H9 (cell line): ENCODE results near the gene FCRL2. TPM values are rescaled to one million over a fixed set of nuclear protein-coding genes. Genes with fewer than 3 reads are reported as not detected.

ENCODE experiments used
- DNase-seq: peaks from one replicate; pipeline ENCODE4 v3.0.0-alpha.2; 2017
- H2AFZ ChIP-seq: one replicate; pipeline ENCODE4 v1.6.1; 2013; ENCODE audit warnings: mild to moderate bottlenecking, low read length, control low read depth, moderate library complexity
- H2AK5ac ChIP-seq: 2 replicates; pipeline ENCODE4 v1.6.1; 2013; ENCODE audit warnings: low read length, control low read depth, mixed read lengths; ENCODE audit not compliant: insufficient read length
- H2BK120ac ChIP-seq: one replicate; pipeline ENCODE4 v1.6.1; 2013; ENCODE audit warnings: low read depth, mild to moderate bottlenecking, low read length, control low read depth, inconsistent platforms; ENCODE audit not compliant: poor library complexity, severe bottlenecking
- H2BK12ac ChIP-seq: 2 replicates; pipeline ENCODE4 v1.6.1; 2013; ENCODE audit warnings: low read length, control low read depth, mixed read lengths, low read depth; ENCODE audit not compliant: insufficient read length
- H2BK15ac ChIP-seq: 2 replicates; pipeline ENCODE4 v1.6.1; 2013; ENCODE audit warnings: low read depth, low read length, control low read depth
- H2BK20ac ChIP-seq: one replicate; pipeline ENCODE4 v1.6.1; 2013; ENCODE audit warnings: low read depth, mild to moderate bottlenecking, low read length, control low read depth, inconsistent platforms; ENCODE audit not compliant: poor library complexity, severe bottlenecking
- H2BK5ac ChIP-seq: 2 replicates; pipeline ENCODE4 v1.6.1; 2013; ENCODE audit warnings: low read length, control low read depth, mixed read lengths; ENCODE audit not compliant: insufficient read length
- H3K14ac ChIP-seq: 2 replicates; pipeline ENCODE4 v1.6.1; 2013; ENCODE audit warnings: low read length, control low read depth; ENCODE audit not compliant: insufficient read depth
- H3K18ac ChIP-seq: 2 replicates; pipeline ENCODE4 v1.6.1; 2013; ENCODE audit warnings: low read depth, mild to moderate bottlenecking, mixed read lengths, low read length, control low read depth; ENCODE audit not compliant: insufficient read length
- H3K23ac ChIP-seq: 2 replicates; pipeline ENCODE4 v1.6.1; 2013; ENCODE audit warnings: low read length, control low read depth, mixed read lengths, low read depth; ENCODE audit not compliant: insufficient read length
- H3K23me2 ChIP-seq: 2 replicates; pipeline ENCODE4 v1.6.1; 2013; ENCODE audit warnings: low read depth, mild to moderate bottlenecking, mixed read lengths, low read length, control low read depth; ENCODE audit not compliant: insufficient read length, poor library complexity, severe bottlenecking
- H3K27ac ChIP-seq: 2 replicates; pipeline ENCODE4 v1.5.1; 2013; ENCODE audit warnings: low read length, control low read depth, mixed read lengths, low read depth; ENCODE audit not compliant: insufficient read length
- H3K27me3 ChIP-seq: 2 replicates; pipeline ENCODE4 v1.6.1; 2013; ENCODE audit warnings: low read length, control low read depth, inconsistent platforms; ENCODE audit not compliant: insufficient read depth
- H3K4ac ChIP-seq: 2 replicates; pipeline ENCODE4 v1.6.1; 2013; ENCODE audit warnings: low read depth, mild to moderate bottlenecking, control low read depth, inconsistent platforms, low read length, moderate library complexity
- H3K4me1 ChIP-seq: 2 replicates; pipeline ENCODE4 v1.6.1; 2013; ENCODE audit warnings: low read length, control low read depth, inconsistent platforms; ENCODE audit not compliant: insufficient read depth
- H3K4me2 ChIP-seq: 2 replicates; pipeline ENCODE4 v1.6.1; 2013; ENCODE audit warnings: low read length, control low read depth, mixed read lengths; ENCODE audit not compliant: insufficient read length, insufficient read depth
- H3K56ac ChIP-seq: 2 replicates; pipeline ENCODE4 v1.6.1; 2013; ENCODE audit warnings: low read depth, mild to moderate bottlenecking, mixed read lengths, low read length, control low read depth; ENCODE audit not compliant: insufficient read length
- H3K79me1 ChIP-seq: 2 replicates; pipeline ENCODE4 v1.6.1; 2013; ENCODE audit warnings: low read depth, mild to moderate bottlenecking, moderate library complexity, low read length, control low read depth, inconsistent platforms; ENCODE audit not compliant: insufficient read depth, poor library complexity, severe bottlenecking
- H3K79me2 ChIP-seq: 2 replicates; pipeline ENCODE4 v1.6.1; 2013; ENCODE audit warnings: low read length, control low read depth, inconsistent platforms; ENCODE audit not compliant: insufficient read depth
- H3K9ac ChIP-seq: 2 replicates; pipeline ENCODE4 v1.6.1; 2013; ENCODE audit warnings: low read length, control low read depth, mixed read lengths; ENCODE audit not compliant: insufficient read length; ENCODE audit errors: extremely low read depth
- H3K9me3 ChIP-seq: one replicate; pipeline ENCODE4 v1.6.1; 2013; ENCODE audit warnings: low read depth, low read length, inconsistent platforms; ENCODE audit not compliant: control insufficient read depth
- H3T11ph ChIP-seq: one replicate; pipeline ENCODE4 v1.6.1; 2013; ENCODE audit warnings: mild to moderate bottlenecking, low read length, control low read depth, inconsistent platforms
- H4K20me1 ChIP-seq: one replicate; pipeline ENCODE4 v1.6.1; 2013; ENCODE audit not compliant: control insufficient read depth, insufficient read length, insufficient read depth
- H4K5ac ChIP-seq: 2 replicates; pipeline ENCODE4 v1.6.1; 2013; ENCODE audit warnings: low read depth, mild to moderate bottlenecking, mixed read lengths, low read length, control low read depth; ENCODE audit not compliant: insufficient read length
- H4K8ac ChIP-seq: replicated peaks from 2 replicates; pipeline ENCODE4 v1.6.1; 2013; ENCODE audit warnings: low read length, control low read depth, mixed read lengths, low read depth; ENCODE audit not compliant: insufficient read length
- H4K91ac ChIP-seq: 2 replicates; pipeline ENCODE4 v1.6.1; 2013; ENCODE audit warnings: low read depth, mild to moderate bottlenecking, moderate library complexity, mixed read lengths, low read length, control low read depth; ENCODE audit not compliant: insufficient read length
- H3K27ac Mint-ChIP-seq, 3 experiments: 2 replicates in 2 of 3; 3 replicates in 1 of 3; pipeline ENCODE4 v1.8.0; 2020 to 2021; ENCODE audit warnings: mixed read lengths in 3 of 3, mild to moderate bottlenecking in 1 of 3, moderate library complexity in 1 of 3
- H3K27me3 Mint-ChIP-seq: 2 replicates; pipeline ENCODE4 v1.8.0; 2021; ENCODE audit warnings: low read depth, mild to moderate bottlenecking, moderate library complexity, mixed read lengths
- H3K36me3 Mint-ChIP-seq, 3 experiments: 2 replicates in 2 of 3; 3 replicates in 1 of 3; pipeline ENCODE4 v1.8.0; 2020 to 2021; ENCODE audit warnings: low read depth in 3 of 3, mixed read lengths in 3 of 3; ENCODE audit not compliant: insufficient read depth in 1 of 3
- H3K4me1 Mint-ChIP-seq, 2 experiments: 2 replicates each; pipeline ENCODE4 v1.8.0; 2020; ENCODE audit warnings: mixed read lengths in 2 of 2
- H3K4me3 Mint-ChIP-seq, 2 experiments: 2 replicates in 1 of 2; 3 replicates in 1 of 2; pipeline ENCODE4 v1.8.0; 2020 to 2021; ENCODE audit warnings: mild to moderate bottlenecking in 2 of 2, mixed read lengths in 2 of 2, moderate library complexity in 1 of 2
- H3K9me3 Mint-ChIP-seq, 2 experiments: 2 replicates in 1 of 2; 3 replicates in 1 of 2; pipeline ENCODE4 v1.8.0; 2020; ENCODE audit warnings: mild to moderate bottlenecking in 2 of 2, mixed read lengths in 2 of 2, moderate library complexity in 1 of 2
- CTCF ChIP-seq: fragments of 200-600 bp; sonication (generic); conservative IDR thresholded peaks from 3 replicates; pipeline ENCODE4 v1.8.0; 2021; ENCODE audit warnings: antibody characterized with exemption, mild to moderate bottlenecking
- WGBS: extraction: QIAGEN DNeasy Blood & Tissue Kit; methylation state at CpG from one replicate; pipeline ENCODE4 v1.1.7; 2013; ENCODE audit warnings: missing lambda C conversion rate, low lambda C conversion rate, mixed read lengths; ENCODE audit not compliant: insufficient read length; ENCODE audit errors: extremely low coverage; 5-methylcytosine and 5-hydroxymethylcytosine counted together
- total RNA-seq: library from RNA; stranded (reverse); gene quantifications from 2 replicates; pipeline ENCODE4 v1.2.1, GENCODE V29; 2021

FCRL2 gene
- total RNA-seq, 1 experiment from 2014 or later, result not detected

- no peak overlapping the region for H3K23ac ChIP-seq
- H3K14ac ChIP-seq, result no peak overlapping the region
- no peak overlapping the region for H2BK5ac ChIP-seq
- no peak overlapping the region; a peak in 1 of 5 replicates for H3K4me3 Mint-ChIP-seq
- no peaks in the 10 kb centered on the region; the same call in 1 of the 2 replicates for H3K4me1 ChIP-seq
- H3K36me3 Mint-ChIP-seq, result no peaks in the 10 kb centered on the region
- no peaks in the 10 kb centered on the region for H4K20me1 ChIP-seq
- H2BK12ac ChIP-seq, result no peak overlapping the region
- H3K27ac Mint-ChIP-seq, result peak overlapping the region in 1 of 3 experiments; percentile 16; a peak in 1 of 7 replicates
- H2BK15ac ChIP-seq, result no peak overlapping the region
- H3T11ph ChIP-seq, result no peak overlapping the region
- DNase-seq, result peak; percentile 50
- H3K27ac ChIP-seq, result no peak overlapping the region
- no CpG with 5 or more reads among the region's 9 CpGs for WGBS
- no peak overlapping the region for H4K91ac ChIP-seq
- H4K8ac ChIP-seq, result no peak overlapping the region
- no peak overlapping the region for H2BK20ac ChIP-seq
- peak; percentile 80 for TF ChIP-seq CTCF
- no peak overlapping the region for H3K18ac ChIP-seq
- H3K27me3 ChIP-seq, result no peaks in the 10 kb centered on the region
- H2BK120ac ChIP-seq, result no peak overlapping the region
- H3K4me2 ChIP-seq, result no peak overlapping the region
- H2AFZ ChIP-seq, result no peak overlapping the region
- no peaks in the 10 kb centered on the region for H3K9me3 Mint-ChIP-seq
- H3K79me1 ChIP-seq, result no peaks in the 10 kb centered on the region
- H3K27me3 Mint-ChIP-seq, result no peaks in the 10 kb centered on the region; the same call in none of the 2 replicates
- H3K9ac ChIP-seq, result no peak overlapping the region
- H3K56ac ChIP-seq, result no peak overlapping the region
- no peak overlapping the region for H2AK5ac ChIP-seq
- no peak overlapping the region for H3K4ac ChIP-seq
- peaks cover 3 to 5% of the 10 kb centered on the region in 2 experiments; a peak in 2 of 4 replicates for H3K4me1 Mint-ChIP-seq
- no peaks in the 10 kb centered on the region for H3K23me2 ChIP-seq
- H4K5ac ChIP-seq, result no peak overlapping the region
- H3K9me3 ChIP-seq, result no peaks in the 10 kb centered on the region
- no peaks in the 10 kb centered on the region for H3K79me2 ChIP-seq
Measured at GRCh38 chr1:157770442-157771043, 6.4 kb downstream of the FCRL2 start.
